Thyroid gland (tissue), 4 donors: ENCODE results near the gene CETN2.
"Not testable (repeated sequence)": the region's sequence is repeated elsewhere in the genome, so short reads cannot be mapped to it uniquely, and the experiment has no call there.

Experiments used
- POLR2A ChIP-seq, 2 donors: fragments of 450-650 bp; IDR thresholded peaks; one replicate each; pipeline ENCODE4 v1.6.1; 2017; ENCODE audit warnings: antibody characterized with exemption in 2 of 2, mild to moderate bottlenecking in 2 of 2, moderate library complexity in 1 of 2
- TF ChIP-seq, protein P1 (sequence below), 6 experiments: fragments of 200-600 bp in 3 of 6; fragments of 450-650 bp in 3 of 6; sonication (generic) in 3 of 6; IDR thresholded peaks; one replicate each; pipeline ENCODE4 v1.5.1; 2016 to 2019; ENCODE audit warnings: antibody characterized with exemption in 6 of 6, mild to moderate bottlenecking in 2 of 6, inconsistent platforms in 1 of 6, moderate library complexity in 1 of 6

DNA sequence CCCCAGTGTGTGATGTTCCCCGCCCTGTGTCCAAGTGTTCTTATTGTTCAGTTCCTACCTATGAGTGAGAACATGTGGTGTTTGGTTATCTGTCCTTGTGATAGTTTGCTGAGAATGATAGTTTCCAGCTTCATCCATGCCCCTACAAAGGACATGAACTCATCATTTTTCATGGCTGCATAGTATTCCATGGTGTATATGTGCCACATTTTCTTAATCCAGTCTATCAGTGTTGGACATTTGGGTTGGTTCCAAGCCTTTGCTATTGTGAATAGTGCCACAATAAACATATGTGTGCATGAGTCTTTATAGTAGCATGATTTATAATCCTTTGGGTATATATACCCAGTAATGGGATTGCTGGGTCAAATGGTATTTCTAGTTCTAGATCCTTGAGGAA, 4.9 kb upstream of the CETN2 start:
- TF ChIP-seq, protein P1, sequence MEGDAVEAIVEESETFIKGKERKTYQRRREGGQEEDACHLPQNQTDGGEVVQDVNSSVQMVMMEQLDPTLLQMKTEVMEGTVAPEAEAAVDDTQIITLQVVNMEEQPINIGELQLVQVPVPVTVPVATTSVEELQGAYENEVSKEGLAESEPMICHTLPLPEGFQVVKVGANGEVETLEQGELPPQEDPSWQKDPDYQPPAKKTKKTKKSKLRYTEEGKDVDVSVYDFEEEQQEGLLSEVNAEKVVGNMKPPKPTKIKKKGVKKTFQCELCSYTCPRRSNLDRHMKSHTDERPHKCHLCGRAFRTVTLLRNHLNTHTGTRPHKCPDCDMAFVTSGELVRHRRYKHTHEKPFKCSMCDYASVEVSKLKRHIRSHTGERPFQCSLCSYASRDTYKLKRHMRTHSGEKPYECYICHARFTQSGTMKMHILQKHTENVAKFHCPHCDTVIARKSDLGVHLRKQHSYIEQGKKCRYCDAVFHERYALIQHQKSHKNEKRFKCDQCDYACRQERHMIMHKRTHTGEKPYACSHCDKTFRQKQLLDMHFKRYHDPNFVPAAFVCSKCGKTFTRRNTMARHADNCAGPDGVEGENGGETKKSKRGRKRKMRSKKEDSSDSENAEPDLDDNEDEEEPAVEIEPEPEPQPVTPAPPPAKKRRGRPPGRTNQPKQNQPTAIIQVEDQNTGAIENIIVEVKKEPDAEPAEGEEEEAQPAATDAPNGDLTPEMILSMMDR (IDR thresholded peaks at IDR 0.05) = not testable (repeated sequence)
- not testable (repeated sequence) for TF ChIP-seq POLR2A (IDR thresholded peaks at IDR 0.05)
